K562 (cell line): ENCODE results near the gene OXLD1. TPM values are rescaled to one million over a fixed set of nuclear protein-coding genes. Genes with fewer than 3 reads are reported as not detected.

ENCODE experiments used
- CHD2 ChIP-seq: IDR thresholded peaks from 2 replicates; pipeline ENCODE4 v1.6.1; 2011; ENCODE audit warnings: low read depth, low read length
- DDX20 ChIP-seq: fragments of 450-650 bp; IDR thresholded peaks from 2 replicates; pipeline ENCODE4 v1.6.1; 2016; ENCODE audit warnings: missing genetic modification characterization, low read depth, mild to moderate bottlenecking, missing compliant biosample characterization, moderate library complexity
- DLX4 ChIP-seq: fragments of 250-450 bp; sonication (Bioruptor Pico); IDR thresholded peaks from 2 replicates; pipeline ENCODE4 v1.6.1; 2021; ENCODE audit warnings: mild to moderate bottlenecking
- E2F5 ChIP-seq: sonication (generic); formaldehyde crosslinking; IDR thresholded peaks from 2 replicates; pipeline ENCODE4 v1.8.0; 2022; ENCODE audit warnings: mild to moderate bottlenecking, missing genetic modification reagents
- ELF4 ChIP-seq: fragments of 450-650 bp; formaldehyde crosslinking; IDR thresholded peaks from 2 replicates; pipeline ENCODE4 v1.4.0; 2022; ENCODE audit warnings: missing genetic modification characterization
- ESRRA ChIP-seq: fragments of 450-650 bp; IDR thresholded peaks from 2 replicates; pipeline ENCODE4 v1.6.1; 2014; ENCODE audit warnings: low read depth, mild to moderate bottlenecking, moderate library complexity, borderline replicate concordance
- HINFP ChIP-seq: fragments of 450-650 bp; conservative IDR thresholded peaks from 2 replicates; pipeline ENCODE4 v1.6.1; 2016; ENCODE audit warnings: missing genetic modification characterization, low read depth, mild to moderate bottlenecking, control low read depth, missing compliant biosample characterization
- MED1 ChIP-seq: sonication (generic); formaldehyde crosslinking; IDR thresholded peaks from 2 replicates; pipeline ENCODE4 v1.8.1; 2023; ENCODE audit warnings: missing genetic modification reagents, borderline replicate concordance
- NFE2 ChIP-seq: IDR thresholded peaks from 2 replicates; pipeline ENCODE4 v1.6.1; 2014; ENCODE audit warnings: antibody characterized with exemption, low read depth
- SMAD1 ChIP-seq: fragments of 150-350 bp; IDR thresholded peaks from 2 replicates; pipeline ENCODE4 v1.6.1; 2014; ENCODE audit warnings: low read length, low read depth; ENCODE audit not compliant: partially characterized antibody
- TAF9B ChIP-seq: fragments of 450-650 bp; IDR thresholded peaks from 2 replicates; pipeline ENCODE4 v1.6.1; 2018; ENCODE audit warnings: mild to moderate bottlenecking; ENCODE audit not compliant: partially characterized antibody
- TCFL5 ChIP-seq: fragments of 250-450 bp; sonication (Bioruptor Pico); conservative IDR thresholded peaks from 2 replicates; pipeline ENCODE4 v1.6.1; 2021; ENCODE audit warnings: mild to moderate bottlenecking, moderate library complexity, matching md5 sums
- THAP7 ChIP-seq: fragments of 250-450 bp; sonication (Bioruptor Pico); IDR thresholded peaks from 2 replicates; pipeline ENCODE4 v1.5.0; 2021
- TSHZ1 ChIP-seq: fragments of 250-450 bp; sonication (Bioruptor Pico); IDR thresholded peaks from 2 replicates; pipeline ENCODE4 v1.4.0; 2020; ENCODE audit warnings: mild to moderate bottlenecking, moderate library complexity
- ZBTB43 ChIP-seq: sonication (generic); formaldehyde crosslinking; IDR thresholded peaks from 2 replicates; pipeline ENCODE4 v1.8.0; 2023; ENCODE audit warnings: mild to moderate bottlenecking, missing genetic modification reagents
- ZNF121 ChIP-seq: sonication (generic); formaldehyde crosslinking; conservative IDR thresholded peaks from 2 replicates; pipeline ENCODE4 v1.8.0; 2022; ENCODE audit warnings: missing genetic modification reagents
- polyA plus RNA-seq, 8 experiments: library from polyadenylated mRNA; depleted of rRNA in 4 of 8; stranded (reverse) in 5 of 8; unstranded in 3 of 8; fragments of >200 nt; fragmentation: Nextera tagmentation in 2 of 8; fragmentation: Illumina TruSeq in 1 of 8; extraction: Ambion mirVana in 2 of 8; extraction: Trizol in 1 of 8; gene quantifications; 2 replicates each; pipeline versions ENCODE4 v1.2.1 to v1.2.3, GENCODE V29; 2011 to 2014; ENCODE audit warnings: inconsistent platforms in 1 of 8, missing spikeins in 1 of 8
- total RNA-seq, 7 experiments: library from RNA; depleted of rRNA in 6 of 7; stranded (reverse); fragments of >200 nt in 6 of 7; fragmentation: Illumina TruSeq in 2 of 7; extraction: Trizol in 2 of 7; gene quantifications; 2 replicates each; pipeline versions ENCODE4 v1.2.1 to v1.2.3, GENCODE V29; 2011 to 2021; ENCODE audit warnings: low replicate concordance in 1 of 7

OXLD1 gene
- total and polyA plus RNA-seq, 9 of the 15 experiments (the other 6 are each of a cell fraction or from before 2014, with no cell fraction given), result 4.4 to 115 (median 29.3) TPM

- TF ChIP-seq HINFP (tag) (no peak), TCFL5 (no peak), ESRRA (peak; percentile 42; the same call in 1 of the 2 replicates), ELF4 (CRISPR knock-in tag) (peak; percentile 99), ZBTB43 (no peak), TAF9B (peak; percentile 87), DLX4 (CRISPR knock-in tag) (no peak), NFE2 (0 out of 2 replicates have a peak, but pooled peaks have one; percentile 1), THAP7 (CRISPR knock-in tag) (0 out of 2 replicates have a peak, but pooled peaks have one; percentile 52), MED1 (CRISPR knock-in tag) (no peak), E2F5 (CRISPR knock-in tag) (no peak), DDX20 (tag) (no peak), TSHZ1 (CRISPR knock-in tag) (no peak), ZNF121 (CRISPR knock-in tag) (no peak), CHD2 (peak; percentile 78), SMAD1 (peak; percentile 49)
Measured at GRCh38 chr17:81666342-81667191, at the start of gene OXLD1, which contains the start of gene CCDC137 (continued).
